Measurements from ENCODE around the gene CNTNAP2.

The CNTNAP2 gene

GRCh38 chr7:147492606-147493005 is 1376.0 kb downstream of the CNTNAP2 start:
- no peak for DNase-seq (ENCODE audit: low spot score)

GRCh38 chr7:147496209-147496608 is 1379.6 kb downstream of the CNTNAP2 start:
- no peak for DNase-seq (ENCODE audit: low spot score)

GRCh38 chr7:147497246-147497645 is 1380.6 kb downstream of the CNTNAP2 start:
- no peak for DNase-seq (ENCODE audit: low spot score)

- no peak for DNase-seq (ENCODE audit: low spot score)
Measured at GRCh38 chr7:147498081-147498480, 1381.5 kb downstream of the CNTNAP2 start.

- DNase-seq (ENCODE audit: low spot score), result no peak
Measured at GRCh38 chr7:147509035-147509501, 1392.5 kb downstream of the CNTNAP2 start.

- DNase-seq (ENCODE audit: low spot score), result no peak
Measured at GRCh38 chr7:147509541-147510200, 1393.1 kb downstream of the CNTNAP2 start.

- DNase-seq (ENCODE audit: low spot score), result no peak
Measured at GRCh38 chr7:147510201-147510542, 1393.6 kb downstream of the CNTNAP2 start.

GRCh38 chr7:147510923-147511322 is 1394.3 kb downstream of the CNTNAP2 start:
- no peak for DNase-seq (ENCODE audit: low spot score)

GRCh38 chr7:147513451-147513850 is 1396.8 kb downstream of the CNTNAP2 start:
- DNase-seq (ENCODE audit: low spot score), result peak; percentile 40

- DNase-seq (ENCODE audit: low spot score), result no peak
Measured at GRCh38 chr7:147516391-147516790, 1399.8 kb downstream of the CNTNAP2 start.

- DNase-seq (ENCODE audit: low spot score), result no peak
Measured at GRCh38 chr7:147519062-147519461, 1402.5 kb downstream of the CNTNAP2 start.

GRCh38 chr7:147523056-147523455 is 1406.5 kb downstream of the CNTNAP2 start:
- no peak for DNase-seq (ENCODE audit: low spot score)

- DNase-seq (ENCODE audit: low spot score), result no peak
Measured at GRCh38 chr7:147524726-147525250, 1408.2 kb downstream of the CNTNAP2 start.

- no peak for DNase-seq (ENCODE audit: low spot score)
Measured at GRCh38 chr7:147525325-147525724, 1408.7 kb downstream of the CNTNAP2 start.

- DNase-seq (ENCODE audit: low spot score), result no peak
Measured at GRCh38 chr7:147535701-147536111, 1419.1 kb downstream of the CNTNAP2 start.

- no peak for DNase-seq (ENCODE audit: low spot score)
Measured at GRCh38 chr7:147539685-147540084, 1423.1 kb downstream of the CNTNAP2 start.

GRCh38 chr7:147540743-147541142 is 1424.1 kb downstream of the CNTNAP2 start:
- no peak for DNase-seq (ENCODE audit: low spot score)

GRCh38 chr7:147541261-147541660 is 1424.7 kb downstream of the CNTNAP2 start:
- DNase-seq (ENCODE audit: low spot score), result peak; percentile 42

GRCh38 chr7:147547252-147547897 is 1430.8 kb downstream of the CNTNAP2 start:
- DNase-seq (ENCODE audit: low spot score), result peak; percentile 65

GRCh38 chr7:147556317-147556716 is 1439.7 kb downstream of the CNTNAP2 start:
- peak; percentile 47 for DNase-seq (ENCODE audit: low spot score)

GRCh38 chr7:147563669-147564068 is 1447.1 kb downstream of the CNTNAP2 start:
- no peak for DNase-seq (ENCODE audit: low spot score)

GRCh38 chr7:147564786-147565476 is 1448.3 kb downstream of the CNTNAP2 start:
- no peak for DNase-seq (ENCODE audit: low spot score)

- DNase-seq (ENCODE audit: low spot score), result no peak
Measured at GRCh38 chr7:147567043-147567442, 1450.4 kb downstream of the CNTNAP2 start.
